Muscle of arm (tissue), 12 donors: Measurements from ENCODE around the gene MYO1C. TPM values are rescaled to one million over a fixed set of nuclear protein-coding genes. Genes with fewer than 3 reads are reported as not detected.
"Not testable (repeated sequence)": the region's sequence is repeated elsewhere in the genome, so short reads cannot be mapped to it uniquely, and the experiment has no call there.

ENCODE experiments used
- DNase-seq: peaks from one replicate; pipeline ENCODE4 v3.0.0-alpha.2; 2013
- polyA plus RNA-seq, 12 donors: library from polyadenylated mRNA; unstranded; fragments of 120-200 nt; gene quantifications; one replicate each; pipeline ENCODE4 v1.2.1, GENCODE V29; 2013; ENCODE audit not compliant: insufficient read length in 12 of 12

Gene MYO1C
- polyA plus RNA-seq, 12 donors = 68.4 to 97.1 (median 79.9) TPM; not detected in 1

DNA sequence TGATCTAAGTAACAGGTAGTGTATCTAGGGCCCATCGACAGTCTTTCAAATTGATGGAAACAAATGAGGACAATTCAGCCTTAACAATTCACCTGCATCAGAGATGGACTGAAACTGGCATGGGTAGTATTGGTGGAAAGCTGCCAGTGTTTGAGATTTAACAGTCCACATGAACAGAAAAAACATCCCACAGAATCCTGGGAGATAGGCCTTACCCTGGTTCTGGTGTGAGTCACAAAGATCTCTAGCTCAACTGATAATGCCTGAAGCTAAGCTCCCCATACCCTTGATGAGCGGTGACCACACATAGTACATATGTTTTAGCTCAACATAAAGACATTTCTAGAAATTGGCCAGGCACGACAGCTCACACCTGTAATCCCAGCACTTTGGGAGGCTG, 58.3 kb downstream of the MYO1C start:
- no peak for DNase-seq

DNA sequence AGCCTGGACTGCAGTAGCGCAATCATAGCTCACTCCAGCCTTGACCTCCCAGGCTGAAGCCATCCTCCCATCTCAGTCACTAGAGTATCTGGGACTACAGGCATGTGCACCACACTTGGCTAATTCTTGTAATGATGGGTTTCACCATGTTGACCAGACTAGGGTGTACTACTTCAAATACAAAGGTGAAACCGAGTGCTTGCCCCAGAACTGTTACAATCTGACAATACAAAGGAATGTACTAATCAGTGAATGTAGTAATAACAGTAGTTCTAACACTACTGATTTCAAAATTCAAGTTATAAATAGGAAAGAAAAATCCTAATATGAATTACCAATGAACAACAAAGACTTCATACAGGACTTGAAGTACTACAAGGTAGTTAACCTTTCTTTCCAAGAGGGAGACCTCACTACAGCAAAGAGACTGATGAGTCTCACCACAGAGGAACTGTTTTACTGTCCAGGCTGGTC, 60.8 kb downstream of the MYO1C start:
- no peak for DNase-seq

DNA sequence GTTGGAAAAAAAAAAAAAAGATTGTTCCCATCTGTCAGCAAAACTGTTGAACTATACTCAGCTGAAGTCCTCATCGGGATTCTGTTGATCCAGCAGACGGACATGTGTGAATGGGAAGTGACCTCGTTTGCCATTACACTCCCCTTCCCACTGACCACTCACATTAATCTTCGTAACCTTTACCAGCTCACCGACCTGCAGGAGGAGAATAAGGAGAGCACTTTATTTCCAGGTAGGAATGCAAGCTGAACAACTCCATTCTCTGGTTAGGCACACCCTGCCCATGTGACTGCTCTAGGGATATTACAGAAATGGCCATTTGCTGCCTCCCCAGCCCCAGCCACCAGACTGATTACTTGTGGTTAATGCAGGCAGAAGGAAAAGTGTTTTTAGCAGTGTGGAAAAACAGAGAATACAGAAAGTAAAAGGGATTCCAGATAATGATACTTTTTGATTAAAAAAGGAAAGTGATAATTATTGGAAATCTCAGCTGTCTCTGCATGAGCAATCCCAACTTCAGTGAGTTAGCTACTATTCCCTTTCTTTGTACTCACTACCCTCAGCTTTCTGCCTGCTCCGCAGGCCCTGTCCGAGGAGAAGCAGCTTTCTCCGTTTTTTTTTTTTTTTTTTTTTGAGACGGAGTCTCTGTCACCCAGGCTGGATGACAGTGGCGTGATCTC, 68.9 kb downstream of the MYO1C start:
- DNase-seq = no peak

DNA sequence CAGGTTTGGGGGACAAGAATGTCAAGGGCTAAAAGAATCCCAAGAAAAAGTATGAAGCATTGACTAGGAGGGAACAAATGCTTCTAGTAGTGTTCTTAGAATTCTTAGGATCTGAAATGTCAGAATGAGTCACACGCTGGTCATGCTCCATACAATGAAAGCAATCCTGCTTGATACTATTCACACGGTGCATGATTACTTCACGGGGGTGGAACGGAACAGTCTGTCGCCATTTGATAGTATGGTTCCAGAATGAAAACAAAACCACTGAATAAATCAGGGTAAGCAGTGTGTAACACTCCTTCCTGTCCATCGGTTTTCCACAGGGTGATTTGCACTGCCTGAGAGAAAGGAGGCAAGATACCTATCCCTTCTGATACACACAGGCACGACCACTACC, 69.6 kb downstream of the MYO1C start:
- DNase-seq = no peak

DNA sequence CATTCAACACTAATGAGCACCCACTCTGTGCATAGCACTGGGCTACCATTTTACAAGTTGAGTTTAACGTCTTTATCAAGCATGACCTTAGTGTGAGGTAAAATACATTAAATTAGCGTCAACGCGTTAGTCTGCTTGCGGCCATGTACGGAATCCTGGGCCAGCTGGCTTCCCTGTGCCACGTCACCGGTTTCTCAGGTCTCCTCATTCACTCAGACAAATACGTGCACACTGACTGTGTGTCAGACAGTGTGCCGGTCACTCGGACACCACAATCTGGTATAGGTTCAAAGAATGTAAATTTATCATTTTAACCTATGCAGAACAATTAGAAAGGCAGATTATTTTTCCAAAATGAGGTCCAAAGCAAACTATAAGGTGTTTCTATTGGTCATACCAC, 71.0 kb downstream of the MYO1C start:
- no peak for DNase-seq

DNA sequence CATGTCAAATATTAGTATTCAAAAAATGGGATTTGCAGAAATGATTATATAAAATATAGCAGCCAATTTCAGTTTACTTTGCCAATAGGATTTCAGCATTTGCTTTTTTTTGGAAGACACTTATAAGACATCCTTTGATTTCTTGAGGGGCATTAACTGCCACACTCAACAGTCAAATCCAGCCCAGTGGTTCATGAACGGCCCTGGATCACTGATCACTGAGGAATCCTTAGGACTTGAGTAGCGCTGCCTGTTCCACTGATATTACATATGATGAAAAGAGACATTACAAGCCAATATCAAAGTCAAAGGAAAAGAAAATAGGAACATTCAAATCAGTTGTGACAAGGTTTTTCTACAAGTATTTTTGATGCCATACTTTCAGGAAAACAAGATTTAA, 71.5 kb downstream of the MYO1C start:
- no peak for DNase-seq

DNA sequence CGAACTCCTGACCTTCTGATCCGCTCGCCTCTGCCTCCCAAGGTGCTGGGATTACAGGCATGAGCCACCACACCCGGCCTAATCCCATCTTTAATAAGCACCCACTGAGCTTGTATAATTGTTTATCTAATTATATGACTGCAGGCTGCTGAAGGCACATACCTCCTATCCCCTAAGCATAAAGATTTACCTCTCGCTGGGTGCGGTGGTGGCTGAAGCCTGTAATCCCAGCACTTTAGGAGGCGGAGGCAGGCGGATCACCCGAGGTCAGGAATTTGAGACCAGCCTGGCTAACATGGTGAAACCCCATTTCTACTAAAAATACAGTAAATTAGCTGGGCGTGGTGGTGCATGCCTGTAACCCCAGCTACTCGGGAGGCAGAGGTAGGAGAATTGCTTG, 72.3 kb downstream of the MYO1C start:
- no peak for DNase-seq

DNA sequence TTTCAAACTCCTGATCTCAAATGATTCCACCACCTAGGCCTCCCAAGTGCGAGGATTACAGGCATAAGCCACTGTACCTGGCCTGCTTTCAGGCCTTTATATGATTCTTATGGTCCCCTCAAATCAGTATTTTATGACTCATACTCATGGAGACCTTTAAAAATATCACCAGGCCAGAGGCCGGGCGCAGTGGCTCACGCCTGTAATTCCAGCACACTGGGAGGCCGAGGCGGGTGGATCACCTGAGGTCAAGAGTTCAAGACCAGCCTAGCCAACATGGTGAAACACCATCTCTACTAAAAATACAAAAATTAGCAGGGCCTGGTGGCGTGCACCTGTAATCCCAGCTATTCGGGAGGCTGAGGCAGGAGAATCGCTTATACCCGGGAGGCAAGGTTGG, 74.0 kb downstream of the MYO1C start:
- DNase-seq = not testable (repeated sequence)

DNA sequence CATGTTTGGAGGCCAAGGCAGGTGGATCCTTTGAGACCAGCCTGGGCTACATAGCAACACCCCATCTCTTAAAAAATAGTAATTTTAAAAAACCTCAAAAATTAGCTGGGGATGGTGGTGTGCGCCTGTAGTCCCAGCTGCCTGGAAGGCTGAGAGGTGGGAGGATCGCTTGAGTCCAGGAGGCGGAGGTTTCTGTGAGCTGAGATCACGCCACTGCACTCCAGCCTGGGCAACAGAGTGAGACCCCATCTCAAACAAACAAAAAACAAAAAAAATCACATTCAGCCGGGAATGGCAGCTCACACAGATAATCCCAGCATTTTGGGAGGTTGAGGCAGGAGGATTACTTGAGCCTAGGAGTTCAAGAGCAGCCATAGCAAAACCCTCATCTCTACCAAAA, 76.1 kb downstream of the MYO1C start:
- DNase-seq = no peak

DNA sequence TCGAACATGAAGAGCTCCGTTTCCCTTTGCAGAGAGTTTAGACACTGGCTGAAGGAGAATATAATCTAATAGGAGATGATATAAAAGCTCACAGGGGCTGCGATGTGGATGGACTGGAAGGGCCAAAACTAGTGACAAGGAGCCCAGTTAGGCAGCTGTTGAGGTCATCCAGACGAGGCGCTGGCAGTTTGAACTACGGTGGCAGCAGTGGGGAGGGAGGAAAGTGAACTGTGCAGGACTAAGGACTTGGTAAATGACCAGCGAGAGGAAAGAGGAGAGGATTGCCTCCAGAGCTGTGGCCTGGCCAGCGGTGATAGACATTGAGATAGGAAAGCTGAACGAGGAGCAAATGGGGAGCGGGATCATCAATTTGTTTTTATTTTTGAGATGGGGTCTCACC, 77.9 kb downstream of the MYO1C start:
- no peak for DNase-seq

Other genes with a start within 250 kb of the MYO1C start
- gene BHLHA9, start 222.2 kb downstream of the MYO1C start, polyA plus RNA-seq = not detected
- under 1 TPM in 3 of 12 donors, not detected in 9; 0.04 to 0.18 (median 0.06) TPM for gene TRARG1, start 213.0 kb downstream of the MYO1C start, polyA plus RNA-seq
- gene YWHAE, start 92.5 kb downstream of the MYO1C start, polyA plus RNA-seq = 1,000 to 10,000 TPM in 1 of 12 donors, 100 to 1,000 TPM in 11; 722 to 1,233 (median 783) TPM
- gene CRK, start 36.5 kb downstream of the MYO1C start, polyA plus RNA-seq = 100 to 1,000 TPM in 1 of 12 donors, 10 to 100 TPM in 11; 33.6 to 192 (median 40.8) TPM
- gene INPP5K, start 23.9 kb upstream of the MYO1C start, polyA plus RNA-seq = 10 to 100 TPM in 11 of 12 donors, not detected in 1; 20.2 to 32.7 (median 25.2) TPM
- gene PITPNA, start 70.1 kb upstream of the MYO1C start, polyA plus RNA-seq = 10 to 100 TPM in 11 of 12 donors, not detected in 1; 26.4 to 52.2 (median 29.7) TPM
- 10 to 100 TPM in 1 of 12 donors, 1 to 10 TPM in 10, not detected in 1; 1.9 to 11.1 (median 4.0) TPM for gene SLC43A2, start 136.1 kb upstream of the MYO1C start, polyA plus RNA-seq
- 10 to 100 TPM in 1 of 12 donors, 1 to 10 TPM in 10, not detected in 1; 5.2 to 11.3 (median 6.8) TPM for gene SCARF1, start 153.0 kb upstream of the MYO1C start, polyA plus RNA-seq
- gene RILP, start 157.2 kb upstream of the MYO1C start, polyA plus RNA-seq = 10 to 100 TPM in 1 of 12 donors, 1 to 10 TPM in 10, not detected in 1; 2.9 to 10.3 (median 3.8) TPM
- 100 to 1,000 TPM in 11 of 12 donors, not detected in 1; 129 to 215 (median 179) TPM for gene PRPF8, start 192.2 kb upstream of the MYO1C start, polyA plus RNA-seq
- gene TLCD2, start 217.7 kb upstream of the MYO1C start, polyA plus RNA-seq = 10 to 100 TPM in 1 of 12 donors, 1 to 10 TPM in 10, not detected in 1; 3.5 to 12.2 (median 5.3) TPM
- gene WDR81, start 232.0 kb upstream of the MYO1C start, polyA plus RNA-seq = 10 to 100 TPM in 8 of 12 donors, 1 to 10 TPM in 3, not detected in 1; 6.0 to 21.7 (median 12.6) TPM